ENCODE measurements around the gene FLRT3.

The FLRT3 gene

GRCh38 chr20:14341801-14342200 lies 4.4 kb upstream of the FLRT3 start:
- Mint-ChIP-seq H3K9me3 (ENCODE audit: low read depth) (peaks cover 5% of the 10 kb centered on the region), H3K4me1 (ENCODE audit: low read depth) (no peaks in the 10 kb centered on the region), H3K36me3 (no peaks in the 10 kb centered on the region), H3K27ac (no peak overlapping the region), H3K4me3 (no peak overlapping the region), H3K27me3 (no peaks in the 10 kb centered on the region)

- H3K27me3 Mint-ChIP-seq = no peaks in the 10 kb centered on the region
- no peaks in the 10 kb centered on the region for H3K36me3 Mint-ChIP-seq
- no peak overlapping the region for H3K4me3 Mint-ChIP-seq
- H3K9me3 Mint-ChIP-seq (ENCODE audit: low read depth) = no peaks in the 10 kb centered on the region
- no peak overlapping the region for H3K27ac Mint-ChIP-seq
- no peaks in the 10 kb centered on the region for H3K4me1 Mint-ChIP-seq (ENCODE audit: low read depth)
Observed at GRCh38 chr20:14336686-14337085, 726 bp downstream of the FLRT3 start.

DNA sequence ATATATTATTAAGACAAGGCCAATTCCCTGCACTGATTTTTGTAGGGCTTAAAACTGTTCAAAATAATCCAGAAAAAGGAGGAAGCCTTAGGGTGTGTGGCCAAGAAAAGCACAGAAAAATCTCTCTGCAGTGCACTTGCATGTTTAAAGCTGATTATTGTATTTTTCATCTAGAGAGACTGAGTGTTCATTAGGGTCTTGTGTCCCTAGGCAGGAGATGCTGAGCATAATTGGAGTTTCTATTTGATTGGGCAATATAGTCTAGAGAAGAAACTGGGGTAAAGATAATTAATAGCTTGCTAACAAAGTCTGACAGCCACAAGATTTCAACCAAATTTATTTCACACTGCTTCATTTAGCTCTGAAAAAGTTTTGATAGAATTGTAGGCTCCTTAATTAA lies 2.4 kb downstream of the FLRT3 start:
- H3K36me3 Mint-ChIP-seq = no peaks in the 10 kb centered on the region
- no peaks in the 10 kb centered on the region for H3K4me1 Mint-ChIP-seq (ENCODE audit: low read depth)
- no peak overlapping the region for H3K4me3 Mint-ChIP-seq
- no peak overlapping the region for H3K27ac Mint-ChIP-seq
- H3K27me3 Mint-ChIP-seq = no peaks in the 10 kb centered on the region
- no peaks in the 10 kb centered on the region for H3K9me3 Mint-ChIP-seq (ENCODE audit: low read depth)

DNA sequence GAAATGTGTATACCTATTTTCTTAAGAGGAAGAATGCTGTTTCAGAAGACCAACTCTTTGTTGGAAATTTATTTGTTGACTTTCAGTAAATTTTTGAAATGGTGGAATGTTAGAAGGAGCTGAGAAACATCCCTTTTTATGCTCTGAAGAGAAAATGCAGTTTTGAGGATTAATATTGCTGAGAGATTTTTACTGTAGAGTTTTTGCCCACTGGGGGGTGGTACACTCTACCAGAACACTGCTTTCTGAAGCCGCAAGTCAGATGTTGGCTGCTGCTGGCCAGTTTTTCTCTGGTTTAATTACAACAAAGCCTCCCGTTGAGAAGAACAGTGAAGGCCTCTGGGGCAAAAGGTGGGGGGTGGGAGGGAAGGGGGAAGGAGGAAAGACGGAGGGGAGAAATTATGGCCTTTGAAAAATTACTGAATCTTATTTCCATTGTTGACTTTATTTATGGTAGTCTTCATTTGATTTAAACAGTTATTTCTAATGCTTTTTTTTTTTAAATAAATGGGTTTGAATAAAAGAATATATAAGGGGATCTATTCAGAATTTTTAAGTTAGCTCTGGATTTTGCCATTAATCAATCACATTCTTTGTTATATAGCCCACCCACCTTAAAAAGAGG lies 3.0 kb downstream of the FLRT3 start:
- Mint-ChIP-seq H3K9me3 (ENCODE audit: low read depth) (no peaks in the 10 kb centered on the region), H3K4me3 (no peak overlapping the region)

GRCh38 chr20:14333721-14334120 lies 3.7 kb downstream of the FLRT3 start:
- no peak overlapping the region for H3K4me3 Mint-ChIP-seq
- H3K27ac Mint-ChIP-seq = no peak overlapping the region
- no peaks in the 10 kb centered on the region for H3K4me1 Mint-ChIP-seq (ENCODE audit: low read depth)
- no peaks in the 10 kb centered on the region for H3K36me3 Mint-ChIP-seq
- H3K9me3 Mint-ChIP-seq (ENCODE audit: low read depth) = no peaks in the 10 kb centered on the region
- no peaks in the 10 kb centered on the region for H3K27me3 Mint-ChIP-seq

More for the DNA sequence above, 3.0 kb downstream of the FLRT3 start:
- H3K27ac Mint-ChIP-seq = no peak overlapping the region
- no peaks in the 10 kb centered on the region for H3K4me1 Mint-ChIP-seq (ENCODE audit: low read depth)
- no peaks in the 10 kb centered on the region for H3K36me3 Mint-ChIP-seq
- no peaks in the 10 kb centered on the region for H3K27me3 Mint-ChIP-seq

DNA sequence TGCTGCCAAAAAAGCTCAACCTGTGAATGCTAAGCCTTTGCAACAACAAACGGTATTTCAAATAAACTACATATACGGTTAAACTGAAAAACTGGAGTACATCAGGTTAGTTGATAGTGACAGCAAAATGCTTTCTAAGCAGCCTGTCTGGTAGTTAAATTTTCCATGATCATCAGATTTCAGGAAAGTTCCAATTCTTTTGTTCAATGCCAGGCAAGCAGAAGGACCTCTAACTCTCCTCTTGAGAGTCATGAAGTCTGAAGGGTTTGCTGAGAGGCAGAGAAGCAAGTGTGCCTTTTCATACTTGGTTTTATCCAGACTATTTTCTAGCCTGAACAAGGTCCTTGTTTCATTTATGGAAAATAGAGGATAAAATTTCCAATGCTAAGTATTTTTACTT lies 4.5 kb downstream of the FLRT3 start:
- no peaks in the 10 kb centered on the region for H3K27me3 Mint-ChIP-seq
- no peaks in the 10 kb centered on the region for H3K9me3 Mint-ChIP-seq (ENCODE audit: low read depth)
- no peaks in the 10 kb centered on the region for H3K4me1 Mint-ChIP-seq (ENCODE audit: low read depth)
- H3K27ac Mint-ChIP-seq = no peak overlapping the region
- no peaks in the 10 kb centered on the region for H3K36me3 Mint-ChIP-seq
- no peak overlapping the region for H3K4me3 Mint-ChIP-seq

- H3K9me3 Mint-ChIP-seq (ENCODE audit: low read depth) = no peaks in the 10 kb centered on the region
- no peaks in the 10 kb centered on the region for H3K27me3 Mint-ChIP-seq
- H3K4me1 Mint-ChIP-seq (ENCODE audit: low read depth) = no peaks in the 10 kb centered on the region
- no peaks in the 10 kb centered on the region for H3K36me3 Mint-ChIP-seq
- H3K4me3 Mint-ChIP-seq = no peak overlapping the region
- no peak overlapping the region for H3K27ac Mint-ChIP-seq
Observed at GRCh38 chr20:14331646-14332045, 5.8 kb downstream of the FLRT3 start.

GRCh38 chr20:14319704-14320103 lies 17.7 kb downstream of the FLRT3 start:
- Mint-ChIP-seq H3K27ac (no peak overlapping the region), H3K4me1 (ENCODE audit: low read depth) (no peaks in the 10 kb centered on the region), H3K9me3 (ENCODE audit: low read depth) (peaks cover 4% of the 10 kb centered on the region), H3K27me3 (no peaks in the 10 kb centered on the region), H3K4me3 (no peak overlapping the region), H3K36me3 (no peaks in the 10 kb centered on the region)

DNA sequence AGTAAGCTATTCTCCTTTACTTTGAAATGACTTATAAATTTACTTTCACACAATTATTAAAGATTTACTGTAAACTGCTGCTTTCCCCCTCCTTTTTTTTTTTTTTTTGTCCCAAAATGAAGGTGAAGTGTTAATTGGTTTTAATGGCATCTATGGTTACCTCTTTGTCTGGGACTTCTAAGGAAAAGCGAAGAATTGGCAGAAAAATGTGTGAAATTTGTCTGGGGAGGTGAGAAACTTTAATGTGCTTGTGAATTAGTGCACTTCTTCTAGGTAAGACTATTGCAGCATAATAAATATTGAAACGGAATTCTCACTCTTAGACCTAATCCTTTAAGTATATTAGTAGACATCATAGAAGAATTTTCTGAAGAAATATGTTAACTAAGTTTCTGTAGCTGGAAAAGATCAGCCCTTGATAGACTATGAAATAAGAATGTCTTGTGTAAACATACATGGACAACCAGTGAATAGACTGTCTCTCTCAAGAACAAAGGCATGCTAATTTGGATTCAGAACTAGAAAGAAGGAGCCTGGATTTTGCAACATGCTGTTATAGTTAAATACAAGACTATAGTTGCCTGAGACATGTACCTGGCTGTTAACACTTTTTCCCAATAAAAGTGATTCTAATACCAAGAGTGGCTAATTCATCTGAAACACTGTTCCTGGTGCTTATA lies 23.9 kb downstream of the FLRT3 start:
- no peak overlapping the region for H3K27ac Mint-ChIP-seq
- H3K4me3 Mint-ChIP-seq = no peak overlapping the region
- peaks cover 8% of the 10 kb centered on the region for H3K9me3 Mint-ChIP-seq (ENCODE audit: low read depth)
- no peaks in the 10 kb centered on the region for H3K27me3 Mint-ChIP-seq
- H3K4me1 Mint-ChIP-seq (ENCODE audit: low read depth) = no peaks in the 10 kb centered on the region
- no peaks in the 10 kb centered on the region for H3K36me3 Mint-ChIP-seq

- no peaks in the 10 kb centered on the region for H3K36me3 Mint-ChIP-seq
- H3K27me3 Mint-ChIP-seq = no peaks in the 10 kb centered on the region
- no peaks in the 10 kb centered on the region for H3K4me1 Mint-ChIP-seq (ENCODE audit: low read depth)
- H3K27ac Mint-ChIP-seq = no peak overlapping the region
- no peak overlapping the region for H3K4me3 Mint-ChIP-seq
- H3K9me3 Mint-ChIP-seq (ENCODE audit: low read depth) = peaks cover 11% of the 10 kb centered on the region
Observed at GRCh38 chr20:14312001-14312400, 25.4 kb downstream of the FLRT3 start.

DNA sequence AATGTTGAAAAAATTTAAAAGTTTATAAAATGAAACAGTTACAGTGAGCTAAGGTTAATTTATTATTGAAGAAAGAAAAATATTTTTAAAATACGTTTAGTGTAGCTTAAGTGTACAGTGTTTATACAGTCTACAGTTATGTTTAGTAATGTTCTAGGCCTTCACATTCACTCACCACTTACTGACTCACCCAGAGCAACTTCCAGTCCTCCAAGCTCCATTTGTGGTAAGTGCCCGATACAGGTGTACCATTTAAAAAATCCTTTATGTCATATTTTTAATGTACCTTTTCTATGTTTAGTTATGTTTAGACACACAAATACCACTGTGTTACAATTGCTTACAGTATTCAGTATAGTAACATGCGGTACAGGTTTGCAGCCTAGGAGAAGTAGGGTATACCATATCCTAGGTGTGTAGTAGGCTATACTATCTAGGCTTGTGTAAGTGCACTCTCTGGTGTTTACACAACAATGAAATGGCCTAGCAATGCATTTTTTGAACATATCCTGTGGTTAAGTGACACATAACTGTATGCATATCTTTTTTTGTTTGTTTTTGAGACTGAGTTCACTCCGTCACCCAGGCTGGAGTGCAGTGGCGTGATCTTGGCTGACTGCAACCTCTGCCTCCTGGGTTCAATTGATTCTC lies 26.3 kb downstream of the FLRT3 start:
- Mint-ChIP-seq H3K4me1 (ENCODE audit: low read depth) (no peaks in the 10 kb centered on the region), H3K36me3 (no peaks in the 10 kb centered on the region), H3K9me3 (ENCODE audit: low read depth) (peaks cover 11% of the 10 kb centered on the region), H3K4me3 (no peak overlapping the region), H3K27me3 (no peaks in the 10 kb centered on the region), H3K27ac (no peak overlapping the region)

DNA sequence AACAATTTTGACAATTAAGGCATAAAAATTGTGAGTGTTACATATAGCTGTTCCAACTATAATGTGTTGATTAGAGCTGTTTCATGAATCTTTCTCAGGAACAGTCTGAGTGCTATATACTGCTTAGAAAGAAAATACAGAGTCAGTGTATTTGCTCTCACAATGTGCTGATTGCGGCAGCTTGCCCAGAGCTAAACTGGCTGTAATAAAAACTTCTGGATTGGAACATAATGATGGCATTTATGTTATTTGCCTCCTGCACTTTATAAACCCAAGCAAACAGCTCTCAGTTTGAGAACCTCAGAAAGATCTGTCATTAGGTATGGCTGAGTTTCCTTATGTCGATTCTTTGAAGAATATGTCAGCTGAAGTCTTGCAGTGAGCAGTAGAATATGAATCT lies 29.5 kb downstream of the FLRT3 start:
- Mint-ChIP-seq H3K4me1 (ENCODE audit: low read depth) (no peaks in the 10 kb centered on the region), H3K36me3 (no peaks in the 10 kb centered on the region), H3K9me3 (ENCODE audit: low read depth) (peaks cover 18% of the 10 kb centered on the region), H3K4me3 (no peak overlapping the region), H3K27ac (no peak overlapping the region), H3K27me3 (no peaks in the 10 kb centered on the region)

DNA sequence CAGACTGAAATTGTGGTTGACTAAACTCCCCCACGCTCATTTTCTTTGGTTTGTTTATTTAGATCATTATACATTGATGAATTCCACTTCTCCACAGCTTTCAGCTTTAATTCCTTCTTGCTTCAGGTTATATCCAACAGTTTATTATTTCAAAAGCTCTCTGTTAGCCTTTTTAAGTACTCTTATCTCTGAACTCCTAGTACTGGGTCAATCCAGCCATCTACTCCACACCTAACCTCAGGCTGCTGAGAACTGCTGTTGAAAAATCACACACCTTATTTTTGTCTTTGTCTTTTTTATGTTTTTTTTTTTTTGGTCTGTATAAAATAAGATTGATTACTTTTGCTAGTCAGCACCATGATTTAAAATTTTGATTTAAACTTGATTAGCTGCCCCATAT lies 32.9 kb downstream of the FLRT3 start:
- H3K4me1 Mint-ChIP-seq (ENCODE audit: low read depth) = no peaks in the 10 kb centered on the region
- no peaks in the 10 kb centered on the region for H3K27me3 Mint-ChIP-seq
- no peak overlapping the region for H3K27ac Mint-ChIP-seq
- no peak overlapping the region for H3K4me3 Mint-ChIP-seq
- peaks cover 23% of the 10 kb centered on the region for H3K9me3 Mint-ChIP-seq (ENCODE audit: low read depth)
- H3K36me3 Mint-ChIP-seq = no peaks in the 10 kb centered on the region

DNA sequence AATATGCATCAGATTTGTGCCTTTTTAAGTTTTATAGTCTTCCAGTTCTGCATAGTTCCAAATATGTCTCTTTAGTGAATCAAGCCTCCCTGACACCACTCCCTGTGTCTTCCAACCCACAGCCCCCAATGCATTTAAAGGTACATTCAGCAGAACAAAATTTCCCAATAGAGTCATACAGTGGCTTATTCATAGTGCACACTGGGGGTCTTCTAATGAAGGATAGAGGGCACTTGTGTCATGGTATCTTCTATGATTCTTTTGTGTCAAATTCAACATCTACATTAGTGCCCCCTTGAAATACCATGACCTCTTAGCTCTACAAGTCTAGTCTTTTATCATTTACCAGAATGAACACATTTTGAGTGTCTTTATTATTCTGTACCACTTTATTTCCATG lies 33.8 kb downstream of the FLRT3 start:
- Mint-ChIP-seq H3K4me1 (ENCODE audit: low read depth) (no peaks in the 10 kb centered on the region), H3K27ac (no peak overlapping the region), H3K27me3 (no peaks in the 10 kb centered on the region), H3K9me3 (ENCODE audit: low read depth) (peaks cover 24% of the 10 kb centered on the region), H3K36me3 (no peaks in the 10 kb centered on the region), H3K4me3 (no peak overlapping the region)

DNA sequence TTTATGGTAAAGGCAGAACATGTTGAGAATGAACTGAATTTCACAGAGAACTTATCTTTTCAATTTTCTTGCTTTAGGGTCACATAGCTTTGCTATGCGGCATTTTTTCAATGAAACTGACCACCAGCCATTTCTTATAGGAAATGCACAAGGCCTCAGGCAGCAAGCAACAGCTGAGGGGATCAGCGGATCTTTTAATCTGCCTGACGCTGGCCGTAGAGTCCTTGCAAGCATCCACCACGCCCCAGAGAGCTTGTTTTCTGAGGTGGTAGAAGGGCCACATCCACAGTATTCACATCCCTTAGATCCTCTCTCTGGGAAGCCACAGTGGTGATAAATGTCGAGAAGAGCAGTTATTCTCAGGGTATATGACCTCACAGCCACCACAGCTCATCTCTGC lies 34.3 kb downstream of the FLRT3 start:
- H3K27ac Mint-ChIP-seq = no peak overlapping the region
- H3K27me3 Mint-ChIP-seq = no peaks in the 10 kb centered on the region
- H3K36me3 Mint-ChIP-seq = no peaks in the 10 kb centered on the region
- no peaks in the 10 kb centered on the region for H3K4me1 Mint-ChIP-seq (ENCODE audit: low read depth)
- H3K9me3 Mint-ChIP-seq (ENCODE audit: low read depth) = peaks cover 22% of the 10 kb centered on the region
- H3K4me3 Mint-ChIP-seq = no peak overlapping the region

DNA sequence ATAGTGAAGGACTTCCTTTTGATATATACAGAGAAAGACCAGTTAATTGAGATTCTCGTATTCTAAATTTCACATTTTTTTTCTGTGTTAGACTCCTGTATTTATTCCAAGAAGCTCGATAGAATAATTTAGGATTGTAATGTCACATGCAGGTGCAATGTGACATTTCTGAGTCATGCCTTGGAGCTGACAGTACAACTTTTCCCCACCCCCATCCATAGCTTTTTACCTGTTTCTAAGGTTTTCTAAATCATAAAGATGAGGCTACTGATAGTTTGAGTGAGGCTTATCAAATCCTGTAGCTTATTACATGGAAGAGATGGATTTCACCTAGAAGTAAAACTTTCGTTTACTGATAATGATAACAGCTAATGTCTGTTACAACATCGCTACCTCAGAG lies 37.6 kb downstream of the FLRT3 start:
- Mint-ChIP-seq H3K4me1 (ENCODE audit: low read depth) (no peaks in the 10 kb centered on the region), H3K9me3 (ENCODE audit: low read depth) (peaks cover 17% of the 10 kb centered on the region), H3K36me3 (no peaks in the 10 kb centered on the region), H3K27me3 (no peaks in the 10 kb centered on the region), H3K27ac (no peak overlapping the region), H3K4me3 (no peak overlapping the region)
